Activated B cell treated with CpG ODN at 0.5 μM for 24 hours (primary cell): ENCODE results near the gene CUL4A. TPM values are rescaled to one million over a fixed set of nuclear protein-coding genes. Genes with fewer than 3 reads are reported as not detected.

Experiments
- ATAC-seq: fragments of 200-7000 bp; cut with Tn5 transposase; one replicate; pipeline ENCODE4 v1.10.0; 2021; ENCODE audit warnings: low read depth, mild to moderate bottlenecking, moderate library complexity
- CTCF ChIA-PET: fragments of 350-600 bp; sonication (Branson Sonifier 250); formaldehyde crosslinking; loops from one replicate; lab custom pipeline; 2021; ENCODE audit warnings: antibody characterized with exemption; lab: Charles Lee
- POLR2A ChIA-PET: fragments of 350-600 bp; sonication (Branson Sonifier 250); formaldehyde crosslinking; loops from one replicate; lab custom pipeline; 2021; ENCODE audit warnings: antibody characterized with exemption; lab: Charles Lee
- DNase-seq: peaks from one replicate; pipeline ENCODE4 v3.0.0; 2022
- H3K27ac Mint-ChIP-seq: one replicate; pipeline ENCODE4 v1.8.0; 2020; ENCODE audit warnings: mixed read lengths
- H3K27me3 Mint-ChIP-seq: one replicate; pipeline ENCODE4 v1.8.0; 2021; ENCODE audit warnings: mixed read lengths
- H3K36me3 Mint-ChIP-seq: one replicate; pipeline ENCODE4 v1.8.0; 2021; ENCODE audit warnings: low read depth, mixed read lengths
- H3K4me1 Mint-ChIP-seq: one replicate; pipeline ENCODE4 v1.8.0; 2021; ENCODE audit warnings: mixed read lengths
- H3K4me3 Mint-ChIP-seq: one replicate; pipeline ENCODE4 v1.8.0; 2020; ENCODE audit warnings: mild to moderate bottlenecking, mixed read lengths
- H3K9me3 Mint-ChIP-seq: one replicate; pipeline ENCODE4 v1.8.0; 2020; ENCODE audit warnings: mixed read lengths
- CTCF ChIP-seq: fragments of 200-600 bp; IDR thresholded peaks from one replicate; pipeline ENCODE4 v1.8.0; 2022; ENCODE audit warnings: antibody characterized with exemption, mild to moderate bottlenecking
- intact Hi-C: fragments of 100-400 bp; cut with micrococcal nuclease; formaldehyde crosslinking; loops from one replicate; pipeline ENCODE4 v1.15.1; 2024
- total RNA-seq: library from RNA; stranded (reverse); gene quantifications from 2 replicates; pipeline ENCODE4 v1.2.3, GENCODE V29; 2022

The CUL4A gene
- total RNA-seq, 1 donor from 2014 or later: 77.2 TPM

- no peak overlapping the region for H3K27ac Mint-ChIP-seq
- POLR2A ChIA-PET: no interaction called here
- DNase-seq: no peak
- CTCF ChIA-PET: no interaction called here
- H3K9me3 Mint-ChIP-seq: no peaks in the 10 kb centered on the region
- H3K4me3 Mint-ChIP-seq: no peak overlapping the region
- ATAC-seq: no peak
- H3K36me3 Mint-ChIP-seq: peaks cover 90% of the 10 kb centered on the region
- H3K4me1 Mint-ChIP-seq: peaks cover 2% of the 10 kb centered on the region
- intact Hi-C loops: no loop called here
- TF ChIP-seq CTCF: no peak
- H3K27me3 Mint-ChIP-seq: no peaks in the 10 kb centered on the region
Observed at GRCh38 chr13:113178896-113179167, 30.6 kb upstream of the CUL4A start.

GRCh38 chr13:113179374-113180230 lies 29.8 kb upstream of the CUL4A start:
- ChIA-PET CTCF (no interaction called here), POLR2A (no interaction called here)
- H3K4me1 Mint-ChIP-seq: peaks cover 2% of the 10 kb centered on the region
- DNase-seq: no peak
- no peak overlapping the region for H3K4me3 Mint-ChIP-seq
- no peak for TF ChIP-seq CTCF
- no peak overlapping the region for H3K27ac Mint-ChIP-seq
- peaks cover 88% of the 10 kb centered on the region for H3K36me3 Mint-ChIP-seq
- ATAC-seq: no peak
- H3K9me3 Mint-ChIP-seq: no peaks in the 10 kb centered on the region
- H3K27me3 Mint-ChIP-seq: no peaks in the 10 kb centered on the region
- intact Hi-C loops: no loop called here

- CTCF ChIA-PET: no interaction called here
- Mint-ChIP-seq H3K36me3 (peaks cover 81% of the 10 kb centered on the region), H3K9me3 (no peaks in the 10 kb centered on the region), H3K27ac (no peak overlapping the region), H3K4me1 (peaks cover 3% of the 10 kb centered on the region), H3K4me3 (no peak overlapping the region), H3K27me3 (no peaks in the 10 kb centered on the region)
- TF ChIP-seq CTCF: no peak
- DNase-seq: no peak
- POLR2A ChIA-PET: no interaction called here
- ATAC-seq: no peak
- intact Hi-C loops: no loop called here
Observed at GRCh38 chr13:113182046-113182445, 27.4 kb upstream of the CUL4A start.

GRCh38 chr13:113183450-113184129 lies 25.8 kb upstream of the CUL4A start:
- POLR2A ChIA-PET: interaction anchor here (1.9 kb wide), 1 partner anchor 26 kb away, joined by 4 read pairs; the partner anchor contains the start of gene CUL4A
- Mint-ChIP-seq H3K4me1 (peaks cover 3% of the 10 kb centered on the region), H3K27ac (no peak overlapping the region), H3K9me3 (no peaks in the 10 kb centered on the region), H3K4me3 (no peak overlapping the region), H3K27me3 (no peaks in the 10 kb centered on the region), H3K36me3 (peaks cover 84% of the 10 kb centered on the region)
- no peak for TF ChIP-seq CTCF
- ATAC-seq (no peak), DNase-seq (no peak)
- intact Hi-C loops: no loop called here
- CTCF ChIA-PET: no interaction called here
